GM11168 (cell line): ENCODE measurements around the gene LRIG2.
"Not testable (repeated sequence)": the region's sequence is repeated elsewhere in the genome, so short reads cannot be mapped to it uniquely, and the experiment has no call there.

Source experiments
- in situ Hi-C: fragments of 300-500 bp; cut with MboI; formaldehyde crosslinking; loops from one replicate; pipeline ENCODE4 v1.12.0; 2022; ENCODE audit warnings: low sequenced_read_pairs; ENCODE audit not compliant: unreplicated experiment

Gene LRIG2

DNA sequence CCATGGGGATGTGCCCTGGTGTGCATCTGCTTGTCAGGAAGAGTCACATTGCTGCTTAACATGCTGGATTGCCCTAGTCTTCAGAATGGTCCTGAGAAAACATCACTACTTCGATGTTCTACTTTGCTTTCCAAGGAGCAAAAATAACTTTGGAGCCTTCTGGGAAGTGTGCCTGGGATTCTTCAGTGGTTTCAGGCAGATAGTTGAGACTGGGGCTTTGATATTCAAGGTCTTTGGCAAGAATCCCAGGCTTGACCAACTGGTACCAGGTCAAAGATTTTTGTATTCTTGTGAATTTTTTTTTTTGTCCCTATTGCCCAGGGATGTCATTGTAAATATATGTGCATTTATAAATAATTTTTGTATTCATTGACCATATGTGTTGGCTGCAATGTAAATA lies 51.4 kb downstream of the LRIG2 start:
- in situ Hi-C loops, result no loop called here

DNA sequence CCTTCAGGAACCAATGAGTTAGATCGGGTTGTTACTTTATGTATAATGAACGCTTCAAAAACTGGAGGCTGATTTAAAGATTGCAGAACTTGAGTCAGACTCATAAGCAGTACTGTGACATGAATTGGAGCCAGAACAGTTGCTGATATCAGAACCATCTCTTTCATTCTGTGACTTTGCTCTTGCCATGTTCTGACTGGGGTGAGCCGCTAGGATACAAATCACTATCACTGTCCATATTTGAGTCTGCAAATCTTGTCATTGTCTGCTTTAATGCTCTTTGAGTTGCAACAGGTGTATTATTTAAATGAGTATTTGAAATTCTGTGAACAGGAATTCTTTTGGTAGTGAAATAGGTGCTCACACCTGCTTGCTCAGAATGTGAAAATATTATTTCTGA lies 52.5 kb downstream of the LRIG2 start:
- in situ Hi-C loops, result no loop called here

GRCh38 chr1:113126207-113126606 lies 53.2 kb downstream of the LRIG2 start:
- in situ Hi-C loops, result no loop called here

GRCh38 chr1:113128116-113128515 lies 55.1 kb downstream of the LRIG2 start:
- in situ Hi-C loops, result no loop called here

GRCh38 chr1:113129529-113130185 lies 56.7 kb downstream of the LRIG2 start:
- in situ Hi-C loops, result no loop called here

DNA sequence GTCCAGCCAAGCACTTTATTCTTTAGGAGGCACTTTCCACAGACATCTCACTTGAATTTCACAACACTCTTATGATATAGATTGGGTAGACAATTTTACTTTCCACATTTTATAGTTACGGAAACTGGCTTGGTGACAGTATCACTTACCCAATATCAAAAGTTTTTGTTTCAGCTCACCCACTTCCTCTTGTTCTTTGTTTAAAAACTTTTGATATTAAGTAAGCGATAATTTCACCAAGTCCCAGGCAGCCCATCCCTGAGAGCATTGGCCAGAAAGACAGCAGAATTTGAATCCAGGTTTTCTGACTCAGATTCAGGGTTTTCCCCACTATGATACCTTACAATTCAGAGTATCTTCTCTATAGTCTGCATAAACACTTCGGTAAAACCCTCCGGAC lies 60.0 kb downstream of the LRIG2 start:
- in situ Hi-C loops, result no loop called here

- in situ Hi-C loops, result no loop called here
Observed at GRCh38 chr1:113133759-113134158, 60.8 kb downstream of the LRIG2 start.

DNA sequence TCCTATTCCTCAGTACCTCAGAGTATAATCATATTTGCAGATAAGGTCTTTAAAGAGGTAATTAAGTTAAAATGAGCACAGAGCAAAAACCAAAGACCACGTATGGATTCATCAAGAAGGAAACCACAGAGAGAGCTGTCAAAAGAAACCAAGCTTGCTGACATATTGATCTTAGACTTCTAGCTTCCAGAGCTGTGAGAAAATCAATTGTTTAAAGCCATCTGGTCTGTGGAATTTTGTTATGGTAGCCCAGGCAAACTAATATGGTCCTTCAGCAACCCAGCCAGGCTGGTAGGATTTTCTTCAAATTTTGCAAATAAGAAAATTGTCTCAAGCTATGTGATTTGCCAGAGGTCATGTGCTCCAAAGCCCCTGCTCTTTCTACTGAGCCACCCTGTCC lies 62.5 kb downstream of the LRIG2 start:
- in situ Hi-C loops, result no loop called here

- in situ Hi-C loops, result no loop called here
Observed at GRCh38 chr1:113136476-113136875, 63.5 kb downstream of the LRIG2 start.

GRCh38 chr1:113137563-113137962 lies 64.6 kb downstream of the LRIG2 start:
- in situ Hi-C loops, result no loop called here

GRCh38 chr1:113138778-113139177 lies 65.8 kb downstream of the LRIG2 start:
- in situ Hi-C loops, result no loop called here

DNA sequence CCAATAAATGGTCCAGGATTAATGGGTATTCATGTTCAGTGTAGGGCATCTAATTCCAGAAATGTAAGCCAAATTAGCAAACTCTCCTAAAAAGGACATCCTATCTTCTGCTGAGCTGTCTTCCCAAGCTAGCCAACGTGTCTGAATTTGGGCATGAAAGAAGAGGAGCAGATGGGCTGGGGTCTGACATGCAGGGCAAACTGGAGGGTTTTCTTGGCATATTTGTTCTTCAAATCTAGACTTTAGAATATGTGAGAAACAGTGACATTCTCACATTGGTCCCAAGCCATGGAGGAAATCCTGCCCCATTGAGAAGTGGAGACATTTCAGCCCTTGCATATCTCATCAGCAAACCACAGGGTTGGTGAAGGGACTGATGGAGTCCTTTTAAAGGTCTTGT lies 67.2 kb downstream of the LRIG2 start:
- in situ Hi-C loops, result loop anchor here (10.0 kb wide), 3 partner anchors 245 to 545 kb away; no protein-coding TSS in a partner anchor

- in situ Hi-C loops, result loop anchor here (10.0 kb wide), 3 partner anchors 244 to 544 kb away; no protein-coding TSS in a partner anchor
Observed at GRCh38 chr1:113140588-113141446, 67.8 kb downstream of the LRIG2 start.

DNA sequence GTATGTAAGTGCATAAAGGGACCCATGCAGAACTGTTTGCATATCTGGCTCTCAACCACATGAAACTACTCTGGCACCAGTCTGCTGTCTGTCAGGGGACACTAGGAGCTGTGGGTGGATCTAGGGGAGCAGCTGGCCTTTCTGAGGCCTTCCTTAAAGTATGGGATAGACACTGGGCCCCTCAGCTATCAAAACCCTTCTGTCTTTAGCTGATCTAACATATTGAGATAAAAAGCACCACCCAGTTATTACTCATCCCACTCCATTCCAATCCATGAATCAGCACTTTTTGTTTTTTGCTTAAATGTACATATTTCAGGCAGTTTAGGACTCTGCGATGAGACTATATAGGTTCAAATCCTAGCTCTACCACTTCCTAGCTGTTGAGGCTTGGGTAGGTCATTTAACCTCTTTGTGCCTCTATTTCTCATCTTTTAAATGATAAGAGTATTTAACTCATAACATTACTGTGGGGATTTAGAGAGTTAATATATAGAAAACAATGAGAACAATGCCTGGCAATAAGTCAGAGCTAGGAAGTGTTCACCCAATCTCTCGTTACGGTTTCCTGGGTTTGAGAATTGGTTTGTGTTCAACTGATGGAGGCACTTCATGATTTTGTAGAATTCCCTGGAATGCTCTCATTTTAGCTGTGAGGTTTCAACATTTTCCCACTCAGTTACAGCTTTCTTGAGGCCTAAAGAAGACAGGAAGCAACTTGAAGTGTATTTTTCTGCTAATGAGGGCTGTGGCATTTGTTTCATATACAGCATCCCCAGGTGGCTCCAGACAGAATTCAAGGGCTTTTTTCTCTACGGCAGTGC lies 68.9 kb downstream of the LRIG2 start:
- in situ Hi-C loops, result loop anchor here (10.0 kb wide), 3 partner anchors 243 to 543 kb away; no protein-coding TSS in a partner anchor

DNA sequence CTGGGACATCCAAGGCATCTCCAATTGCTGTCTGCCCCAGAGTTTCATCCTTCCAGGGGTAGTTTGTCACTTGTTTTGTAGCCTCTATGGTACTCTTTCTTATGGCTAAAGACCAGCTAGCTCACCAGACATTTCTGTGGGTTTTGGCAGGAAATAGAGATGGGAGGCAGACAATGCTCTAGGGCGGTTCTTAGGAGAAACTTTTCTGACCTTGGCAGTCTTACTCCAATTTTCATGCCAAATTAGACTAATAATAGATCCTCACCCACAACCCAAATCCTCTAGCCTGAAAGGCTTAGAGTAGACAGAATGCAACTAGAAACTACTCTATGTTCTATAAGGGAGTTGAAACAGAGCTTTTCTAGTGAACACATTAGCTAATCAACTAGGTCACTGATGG lies 69.8 kb downstream of the LRIG2 start:
- in situ Hi-C loops, result loop anchor here (10.0 kb wide), 3 partner anchors 242 to 542 kb away; no protein-coding TSS in a partner anchor

DNA sequence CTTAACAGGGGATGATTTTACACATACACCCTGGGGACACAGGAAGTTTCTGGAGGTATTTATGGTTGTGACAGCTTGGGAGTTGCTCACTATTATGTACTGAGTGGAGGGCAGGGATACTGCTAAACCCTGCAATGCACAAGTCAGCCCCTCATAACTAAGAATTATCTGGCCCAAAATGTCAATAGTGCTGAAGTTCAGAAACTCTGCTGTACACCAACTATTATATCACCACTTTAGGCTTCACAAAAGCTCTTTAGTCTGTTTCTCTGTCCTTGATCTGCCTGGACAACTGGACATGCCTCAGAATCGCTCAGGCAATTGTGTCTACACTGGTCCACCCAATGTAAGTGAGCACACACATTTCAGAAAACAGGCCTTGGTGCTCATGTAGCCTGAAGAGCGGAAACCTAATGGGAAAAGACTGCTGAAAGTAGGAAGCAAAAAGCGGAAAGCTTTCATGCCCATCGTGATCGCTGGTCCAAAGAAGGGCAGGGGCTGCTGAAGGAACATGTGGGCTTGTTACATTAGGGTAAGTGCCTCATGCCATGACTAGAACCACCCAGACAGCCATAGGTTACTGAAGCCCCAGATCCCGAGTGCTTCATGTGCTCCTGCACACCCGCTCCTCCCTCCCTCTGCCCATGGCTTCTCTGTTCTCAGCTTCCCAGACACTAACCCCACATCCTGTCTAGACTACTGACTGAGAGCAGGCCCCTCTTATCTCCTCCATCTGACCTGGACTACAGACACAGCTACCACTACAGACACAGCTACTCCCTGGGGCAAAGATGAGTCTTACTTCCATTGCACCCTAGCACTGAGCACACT lies 73.5 kb downstream of the LRIG2 start:
- in situ Hi-C loops, result loop anchor here (10.0 kb wide), 3 partner anchors 238 to 538 kb away; no protein-coding TSS in a partner anchor

DNA sequence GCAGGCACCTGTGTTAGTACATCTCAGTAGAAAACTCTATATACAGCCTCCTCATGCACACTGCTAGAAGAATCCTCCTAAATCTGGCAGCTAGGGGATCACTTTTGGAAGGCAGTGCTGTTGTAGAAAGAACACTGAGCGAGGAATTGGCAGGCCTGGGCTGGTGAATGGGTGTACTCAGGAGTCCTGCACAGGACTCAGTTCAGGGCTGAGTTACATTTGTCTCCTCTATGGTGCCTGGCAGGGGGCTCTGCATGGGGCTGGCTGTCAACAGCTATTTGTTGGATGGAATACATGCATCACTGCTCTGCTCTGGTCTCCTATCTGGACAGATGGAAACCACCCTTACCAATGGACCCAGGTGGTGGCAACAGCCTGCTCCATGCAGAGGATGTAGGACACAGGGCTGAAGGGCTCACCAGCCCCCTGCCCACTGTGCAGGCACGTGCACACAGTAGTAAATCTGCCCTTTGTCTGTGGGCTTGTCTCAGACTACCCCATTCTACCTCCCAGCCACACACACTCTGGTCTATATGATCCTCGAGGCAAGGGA lies 74.2 kb downstream of the LRIG2 start:
- in situ Hi-C loops, result loop anchor here (10.0 kb wide), 3 partner anchors 238 to 538 kb away; no protein-coding TSS in a partner anchor

- in situ Hi-C loops, result loop anchor here (10.0 kb wide), 3 partner anchors 237 to 537 kb away; no protein-coding TSS in a partner anchor
Observed at GRCh38 chr1:113147826-113148225, 74.8 kb downstream of the LRIG2 start.

- in situ Hi-C loops, result not testable (repeated sequence)
Observed at GRCh38 chr1:113150494-113150893, 77.5 kb downstream of the LRIG2 start.
